Activated CD8-positive, alpha-beta T cell treated with anti-CD3 and anti-CD28 coated beads for 36 hours (primary cell): Measurements from ENCODE around the gene PIK3R1. TPM values are rescaled to one million over a fixed set of nuclear protein-coding genes. Genes with fewer than 3 reads are reported as not detected.

Experiments used
- ATAC-seq: fragments of 200-7000 bp; cut with Tn5 transposase; one replicate; pipeline ENCODE4 v1.10.0; 2021; ENCODE audit warnings: mild to moderate bottlenecking, moderate library complexity
- CTCF ChIA-PET: fragments of 350-600 bp; sonication (Branson Sonifier 250); formaldehyde crosslinking; loops from one replicate; lab custom pipeline; 2021; ENCODE audit warnings: antibody characterized with exemption; lab: Charles Lee
- POLR2A ChIA-PET: fragments of 350-600 bp; sonication (Branson Sonifier 250); formaldehyde crosslinking; loops from one replicate; lab custom pipeline; 2021; ENCODE audit warnings: antibody characterized with exemption; lab: Charles Lee
- DNase-seq: peaks from one replicate; pipeline ENCODE4 v3.0.0-alpha.2; 2020
- H3K27ac Mint-ChIP-seq: one replicate; pipeline ENCODE4 v1.8.0; 2021; ENCODE audit warnings: mild to moderate bottlenecking, mixed read lengths
- H3K27me3 Mint-ChIP-seq: one replicate; pipeline ENCODE4 v1.8.0; 2021; ENCODE audit warnings: mixed read lengths
- H3K36me3 Mint-ChIP-seq: one replicate; pipeline ENCODE4 v1.8.0; 2021; ENCODE audit warnings: low read depth, mixed read lengths
- H3K4me1 Mint-ChIP-seq: one replicate; pipeline ENCODE4 v1.8.0; 2021; ENCODE audit warnings: low read depth, mixed read lengths
- H3K4me3 Mint-ChIP-seq: one replicate; pipeline ENCODE4 v1.8.0; 2021; ENCODE audit warnings: mild to moderate bottlenecking, moderate library complexity, mixed read lengths
- H3K9me3 Mint-ChIP-seq: one replicate; pipeline ENCODE4 v1.8.0; 2021; ENCODE audit warnings: mixed read lengths
- intact Hi-C: fragments of 100-400 bp; cut with micrococcal nuclease; formaldehyde crosslinking; loops from one replicate; pipeline ENCODE4 v1.10.0; 2022
- total RNA-seq, 2 experiments: library from RNA; stranded (reverse); gene quantifications; one replicate each; pipeline ENCODE4 v1.2.3, GENCODE V29; 2021
- TF ChIP-seq, protein P1 (sequence below): fragments of 200-600 bp; IDR thresholded peaks from one replicate; pipeline ENCODE4 v1.8.0; 2022; ENCODE audit warnings: antibody characterized with exemption, mild to moderate bottlenecking

Gene PIK3R1
- total RNA-seq, 2 experiments from 2014 or later, result 55.4 to 57.6 TPM

DNA sequence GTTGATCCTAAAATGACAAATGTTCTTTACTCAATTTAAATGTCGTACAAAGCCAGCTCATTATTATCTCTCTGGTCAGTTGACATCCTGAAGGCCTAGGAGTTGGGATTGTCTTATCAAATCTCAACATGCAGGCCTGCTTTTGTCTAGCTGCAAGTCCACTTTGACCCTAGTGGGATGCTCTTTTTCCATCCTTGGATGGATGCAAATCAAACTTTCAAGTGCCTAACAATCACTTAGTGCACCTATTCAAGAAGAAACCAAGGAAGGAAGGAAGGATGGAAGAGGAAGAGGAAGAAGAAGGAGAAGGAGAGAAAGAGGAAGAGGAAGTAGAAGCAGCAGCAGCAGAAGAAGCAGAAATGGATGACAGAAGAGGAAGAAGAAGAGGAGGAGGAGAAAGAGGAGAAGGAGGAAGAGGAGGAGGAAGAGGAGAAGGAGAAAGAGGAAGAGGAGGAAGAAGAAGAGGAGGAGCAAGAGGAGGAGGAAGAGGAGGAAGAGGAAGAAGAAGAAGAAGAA, 109.6 kb downstream of the PIK3R1 start:
- Mint-ChIP-seq H3K4me3 (no peak overlapping the region), H3K4me1 (no peaks in the 10 kb centered on the region), H3K27me3 (peaks cover 1% of the 10 kb centered on the region), H3K36me3 (no peaks in the 10 kb centered on the region), H3K9me3 (no peaks in the 10 kb centered on the region), H3K27ac (no peak overlapping the region)
- intact Hi-C loops, result no loop called here
- TF ChIP-seq, protein P1, sequence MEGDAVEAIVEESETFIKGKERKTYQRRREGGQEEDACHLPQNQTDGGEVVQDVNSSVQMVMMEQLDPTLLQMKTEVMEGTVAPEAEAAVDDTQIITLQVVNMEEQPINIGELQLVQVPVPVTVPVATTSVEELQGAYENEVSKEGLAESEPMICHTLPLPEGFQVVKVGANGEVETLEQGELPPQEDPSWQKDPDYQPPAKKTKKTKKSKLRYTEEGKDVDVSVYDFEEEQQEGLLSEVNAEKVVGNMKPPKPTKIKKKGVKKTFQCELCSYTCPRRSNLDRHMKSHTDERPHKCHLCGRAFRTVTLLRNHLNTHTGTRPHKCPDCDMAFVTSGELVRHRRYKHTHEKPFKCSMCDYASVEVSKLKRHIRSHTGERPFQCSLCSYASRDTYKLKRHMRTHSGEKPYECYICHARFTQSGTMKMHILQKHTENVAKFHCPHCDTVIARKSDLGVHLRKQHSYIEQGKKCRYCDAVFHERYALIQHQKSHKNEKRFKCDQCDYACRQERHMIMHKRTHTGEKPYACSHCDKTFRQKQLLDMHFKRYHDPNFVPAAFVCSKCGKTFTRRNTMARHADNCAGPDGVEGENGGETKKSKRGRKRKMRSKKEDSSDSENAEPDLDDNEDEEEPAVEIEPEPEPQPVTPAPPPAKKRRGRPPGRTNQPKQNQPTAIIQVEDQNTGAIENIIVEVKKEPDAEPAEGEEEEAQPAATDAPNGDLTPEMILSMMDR, result no peak
- no peak for ATAC-seq
- no peak for DNase-seq
- ChIA-PET POLR2A (no interaction called here), CTCF (interaction anchor here (0.9 kb wide), 1 partner anchor 39 kb away, joined by 3 read pairs; no protein-coding TSS in a partner anchor)

DNA sequence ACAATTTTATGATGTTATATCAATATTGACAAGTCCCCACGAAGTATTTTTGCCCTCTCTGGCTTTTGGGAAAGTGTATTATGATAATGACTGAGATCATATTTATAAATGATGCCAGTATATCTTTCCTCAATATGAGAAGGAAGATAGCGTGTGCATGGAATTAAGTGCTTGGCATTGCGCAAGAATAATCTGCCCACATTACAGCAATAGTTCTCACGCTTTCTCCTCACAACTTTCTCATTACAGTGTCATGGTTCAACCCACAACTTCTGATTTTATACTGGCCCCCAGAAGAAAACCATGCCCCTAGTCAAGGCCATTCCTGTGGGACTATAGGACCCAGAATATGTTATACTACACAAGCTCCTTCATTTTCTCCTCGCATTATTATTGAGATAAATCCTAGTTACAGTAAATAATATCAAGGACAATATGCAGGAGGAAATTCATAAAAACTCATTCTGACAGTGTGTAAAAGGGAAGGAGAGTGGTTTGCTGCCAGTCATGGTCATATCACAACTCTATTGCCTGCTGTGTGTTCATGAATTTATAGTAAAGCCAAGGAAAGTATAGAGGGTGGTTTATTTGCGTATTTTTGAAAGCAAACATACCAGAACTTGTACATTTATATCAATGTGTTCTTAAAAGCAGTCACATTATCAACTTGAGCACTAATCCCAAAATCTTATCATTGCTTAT, 114.1 kb downstream of the PIK3R1 start:
- TF ChIP-seq, protein P1, result no peak
- intact Hi-C loops, result no loop called here
- Mint-ChIP-seq H3K36me3 (no peaks in the 10 kb centered on the region), H3K9me3 (no peaks in the 10 kb centered on the region), H3K4me3 (no peak overlapping the region), H3K27me3 (peaks cover 1% of the 10 kb centered on the region), H3K4me1 (peaks cover 3% of the 10 kb centered on the region), H3K27ac (no peak overlapping the region)
- DNase-seq (no peak), ATAC-seq (no peak)
- CTCF ChIA-PET, result interaction anchor here (0.6 kb wide), 1 partner anchor 43 kb away, joined by 3 read pairs; no protein-coding TSS in a partner anchor
- POLR2A ChIA-PET, result no interaction called here

DNA sequence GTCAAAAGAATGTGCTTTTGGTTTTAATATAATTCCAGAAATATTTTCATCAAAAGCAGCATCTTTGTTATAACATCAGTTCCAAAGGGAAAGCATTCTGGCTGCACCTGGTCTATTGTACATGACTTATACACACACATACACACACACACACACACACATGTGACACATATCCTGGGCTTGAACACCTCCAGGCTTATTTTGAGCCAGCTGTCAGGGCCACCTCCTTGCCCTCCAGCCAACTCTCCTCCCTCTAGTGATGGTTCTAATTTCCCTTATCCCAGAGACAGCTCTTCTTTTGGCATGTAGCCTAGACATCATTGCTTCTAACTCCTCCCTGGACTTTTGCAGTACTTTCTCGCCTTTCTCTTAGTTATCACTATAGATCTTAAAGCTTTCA, 115.0 kb downstream of the PIK3R1 start:
- intact Hi-C loops, result no loop called here
- CTCF ChIA-PET, result interaction anchor here (0.6 kb wide), 1 partner anchor 44 kb away, joined by 3 read pairs; no protein-coding TSS in a partner anchor
- Mint-ChIP-seq H3K36me3 (no peaks in the 10 kb centered on the region), H3K27me3 (peaks cover 1% of the 10 kb centered on the region), H3K4me3 (no peak overlapping the region), H3K9me3 (no peaks in the 10 kb centered on the region), H3K4me1 (peaks cover 3% of the 10 kb centered on the region), H3K27ac (no peak overlapping the region)
- ATAC-seq (no peak), DNase-seq (no peak)
- POLR2A ChIA-PET, result interaction anchor here (0.6 kb wide), 1 partner anchor 116 kb away, joined by 3 read pairs; no protein-coding TSS in a partner anchor
- TF ChIP-seq, protein P1, result no peak

DNA sequence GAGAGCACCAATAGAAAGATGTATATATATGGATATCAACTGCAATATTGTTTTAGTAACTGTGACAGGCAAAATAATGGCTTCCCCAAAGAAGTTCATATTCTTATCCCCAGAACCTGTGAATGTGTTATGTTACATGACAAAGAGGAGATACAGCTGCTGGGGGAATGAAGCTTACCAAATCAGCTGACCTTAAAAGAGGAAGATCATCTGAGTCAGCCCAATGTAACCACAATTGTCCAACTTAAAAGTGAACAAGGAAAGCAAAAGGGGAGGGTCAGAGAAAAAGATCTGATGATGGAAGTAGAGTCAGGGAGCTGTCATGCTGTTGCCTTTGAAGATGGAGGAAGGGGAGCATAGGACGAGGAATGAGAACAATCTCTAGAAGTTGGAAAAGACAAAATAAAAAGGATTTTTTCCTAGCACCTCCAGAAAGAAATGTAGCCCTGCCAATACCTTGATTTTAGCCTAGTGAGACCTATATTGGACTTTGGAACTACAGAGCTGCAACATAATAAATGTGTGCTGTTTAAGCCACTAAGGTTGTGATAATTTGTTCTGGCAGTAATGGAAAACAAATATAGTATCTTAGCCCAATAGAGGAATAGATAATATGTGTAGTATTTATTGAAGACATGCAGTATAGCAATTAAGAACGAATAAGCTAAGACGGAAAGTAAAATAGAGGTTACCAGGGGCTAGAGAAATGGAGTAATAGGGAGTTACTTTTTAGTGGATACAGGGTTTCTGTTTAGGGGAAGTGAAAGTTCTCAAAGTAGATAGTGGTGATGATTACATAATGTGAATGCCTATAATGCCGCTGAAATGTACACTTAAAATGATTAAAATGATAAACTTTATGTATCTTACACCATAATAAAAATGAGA, 115.9 kb downstream of the PIK3R1 start:
- Mint-ChIP-seq H3K4me3 (no peak overlapping the region), H3K9me3 (no peaks in the 10 kb centered on the region), H3K36me3 (no peaks in the 10 kb centered on the region), H3K27me3 (peaks cover 1% of the 10 kb centered on the region), H3K27ac (no peak overlapping the region), H3K4me1 (peaks cover 3% of the 10 kb centered on the region)
- intact Hi-C loops, result no loop called here
- TF ChIP-seq, protein P1, result no peak
- no peak for ATAC-seq
- POLR2A ChIA-PET, result interaction anchor here (0.6 kb wide), 1 partner anchor 115 kb away, joined by 3 read pairs; no protein-coding TSS in a partner anchor
- CTCF ChIA-PET, result interaction anchor here (1.3 kb wide), 1 partner anchor 45 kb away, joined by 3 read pairs; no protein-coding TSS in a partner anchor
- no peak for DNase-seq
